Cortex of kidney (tissue), 1 donor: ENCODE results near the gene SNX14.
"Not testable (repeated sequence)": the region's sequence is repeated elsewhere in the genome, so short reads cannot be mapped to it uniquely, and the experiment has no call there.

Experiments
- DNase-seq: peaks from one replicate; lab custom pipeline; 2025; lab: John Stamatoyannopoulos, UW

The SNX14 gene

GRCh38 chr6:85593438-85594196 lies at the start of gene SNX14:
Gene SNX14, minus strand, starts transcription at chr6:85593858. Its CDS starts 140 bp downstream, at chr6:85593718.
- peak; percentile 33 for DNase-seq

GRCh38 chr6:85642774-85643536 lies 49.3 kb upstream of the SNX14 start, which contains the start of gene SYNCRIP:
Gene SYNCRIP, minus strand, starts transcription at chr6:85642886. Its CDS starts 1,447 bp downstream, at chr6:85641439.
- DNase-seq = peak; percentile 89

- no peak for DNase-seq
Observed at GRCh38 chr6:85641897-85642773, 48.5 kb upstream of the SNX14 start.

GRCh38 chr6:85641522-85641896 lies 47.9 kb upstream of the SNX14 start:
- no peak for DNase-seq

GRCh38 chr6:85640821-85641220 lies 47.2 kb upstream of the SNX14 start:
- DNase-seq = no peak

GRCh38 chr6:85637579-85637978 lies 43.9 kb upstream of the SNX14 start:
- no peak for DNase-seq

GRCh38 chr6:85632164-85632942 lies 38.7 kb upstream of the SNX14 start:
- DNase-seq = no peak

GRCh38 chr6:85631117-85631516 lies 37.5 kb upstream of the SNX14 start:
- DNase-seq = not testable (repeated sequence)

- no peak for DNase-seq
Observed at GRCh38 chr6:85628353-85628752, 34.7 kb upstream of the SNX14 start.

GRCh38 chr6:85620308-85620707 lies 26.6 kb upstream of the SNX14 start:
- no peak for DNase-seq

GRCh38 chr6:85614780-85615179 lies 21.1 kb upstream of the SNX14 start:
- no peak for DNase-seq

- DNase-seq = no peak
Observed at GRCh38 chr6:85612690-85613474, 19.2 kb upstream of the SNX14 start.

GRCh38 chr6:85610182-85610895 lies 16.7 kb upstream of the SNX14 start:
- DNase-seq = no peak

GRCh38 chr6:85602100-85602499 lies 8.4 kb upstream of the SNX14 start:
- DNase-seq = no peak

- DNase-seq = no peak
Observed at GRCh38 chr6:85600713-85601313, 7.2 kb upstream of the SNX14 start.

- no peak for DNase-seq
Observed at GRCh38 chr6:85594197-85594930, 706 bp upstream of the SNX14 start.

GRCh38 chr6:85592033-85592432 lies 1.6 kb downstream of the SNX14 start:
- DNase-seq = no peak

- no peak for DNase-seq
Observed at GRCh38 chr6:85591207-85591606, 2.5 kb downstream of the SNX14 start.

- no peak for DNase-seq
Observed at GRCh38 chr6:85585741-85586140, 7.9 kb downstream of the SNX14 start.
